Fibroblast of upper back skin (primary cell): ENCODE data around the gene NID2.

Experiments used
- DNase-seq: peaks from one replicate; pipeline ENCODE4 v3.0.0-alpha.2; 2013

Gene NID2, protein sequence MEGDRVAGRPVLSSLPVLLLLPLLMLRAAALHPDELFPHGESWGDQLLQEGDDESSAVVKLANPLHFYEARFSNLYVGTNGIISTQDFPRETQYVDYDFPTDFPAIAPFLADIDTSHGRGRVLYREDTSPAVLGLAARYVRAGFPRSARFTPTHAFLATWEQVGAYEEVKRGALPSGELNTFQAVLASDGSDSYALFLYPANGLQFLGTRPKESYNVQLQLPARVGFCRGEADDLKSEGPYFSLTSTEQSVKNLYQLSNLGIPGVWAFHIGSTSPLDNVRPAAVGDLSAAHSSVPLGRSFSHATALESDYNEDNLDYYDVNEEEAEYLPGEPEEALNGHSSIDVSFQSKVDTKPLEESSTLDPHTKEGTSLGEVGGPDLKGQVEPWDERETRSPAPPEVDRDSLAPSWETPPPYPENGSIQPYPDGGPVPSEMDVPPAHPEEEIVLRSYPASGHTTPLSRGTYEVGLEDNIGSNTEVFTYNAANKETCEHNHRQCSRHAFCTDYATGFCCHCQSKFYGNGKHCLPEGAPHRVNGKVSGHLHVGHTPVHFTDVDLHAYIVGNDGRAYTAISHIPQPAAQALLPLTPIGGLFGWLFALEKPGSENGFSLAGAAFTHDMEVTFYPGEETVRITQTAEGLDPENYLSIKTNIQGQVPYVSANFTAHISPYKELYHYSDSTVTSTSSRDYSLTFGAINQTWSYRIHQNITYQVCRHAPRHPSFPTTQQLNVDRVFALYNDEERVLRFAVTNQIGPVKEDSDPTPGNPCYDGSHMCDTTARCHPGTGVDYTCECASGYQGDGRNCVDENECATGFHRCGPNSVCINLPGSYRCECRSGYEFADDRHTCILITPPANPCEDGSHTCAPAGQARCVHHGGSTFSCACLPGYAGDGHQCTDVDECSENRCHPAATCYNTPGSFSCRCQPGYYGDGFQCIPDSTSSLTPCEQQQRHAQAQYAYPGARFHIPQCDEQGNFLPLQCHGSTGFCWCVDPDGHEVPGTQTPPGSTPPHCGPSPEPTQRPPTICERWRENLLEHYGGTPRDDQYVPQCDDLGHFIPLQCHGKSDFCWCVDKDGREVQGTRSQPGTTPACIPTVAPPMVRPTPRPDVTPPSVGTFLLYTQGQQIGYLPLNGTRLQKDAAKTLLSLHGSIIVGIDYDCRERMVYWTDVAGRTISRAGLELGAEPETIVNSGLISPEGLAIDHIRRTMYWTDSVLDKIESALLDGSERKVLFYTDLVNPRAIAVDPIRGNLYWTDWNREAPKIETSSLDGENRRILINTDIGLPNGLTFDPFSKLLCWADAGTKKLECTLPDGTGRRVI (N-terminal part only)

DNA sequence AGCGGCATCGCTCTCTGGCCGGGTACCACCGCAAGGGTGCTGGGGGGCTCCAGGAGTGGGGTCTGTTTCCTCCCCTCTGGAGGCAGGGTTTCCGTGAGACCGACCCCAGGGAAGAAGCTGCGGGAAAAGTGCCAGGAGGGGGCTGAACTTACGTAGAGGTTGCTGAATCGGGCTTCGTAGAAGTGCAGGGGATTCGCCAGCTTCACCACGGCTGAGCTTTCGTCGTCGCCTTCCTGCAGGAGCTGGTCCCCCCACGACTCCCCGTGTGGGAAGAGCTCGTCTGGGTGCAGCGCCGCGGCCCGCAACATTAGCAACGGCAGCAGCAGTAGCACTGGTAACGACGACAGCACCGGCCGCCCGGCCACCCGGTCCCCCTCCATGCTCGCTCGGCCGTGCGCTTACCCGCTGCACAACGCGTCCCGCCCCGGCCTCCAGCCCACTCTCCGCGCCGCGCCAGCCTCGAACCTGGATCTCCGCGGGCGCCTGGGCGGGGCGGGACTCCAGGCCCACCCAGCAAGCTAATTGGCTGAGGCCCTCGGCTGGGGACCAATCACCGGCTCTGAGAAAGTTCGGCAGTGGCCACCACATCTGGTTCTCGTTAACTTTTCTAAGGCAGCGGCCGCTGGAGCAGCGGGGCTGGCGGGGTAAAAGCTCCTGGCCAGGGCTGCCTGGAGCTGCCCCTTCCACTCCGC lies at the start of gene NID2:
NID2 (minus strand) TSS at position 445 of the 692 bp plus-strand sequence; CDS start at position 380, 65 bp downstream.
- peak; percentile 96 for DNase-seq

DNA sequence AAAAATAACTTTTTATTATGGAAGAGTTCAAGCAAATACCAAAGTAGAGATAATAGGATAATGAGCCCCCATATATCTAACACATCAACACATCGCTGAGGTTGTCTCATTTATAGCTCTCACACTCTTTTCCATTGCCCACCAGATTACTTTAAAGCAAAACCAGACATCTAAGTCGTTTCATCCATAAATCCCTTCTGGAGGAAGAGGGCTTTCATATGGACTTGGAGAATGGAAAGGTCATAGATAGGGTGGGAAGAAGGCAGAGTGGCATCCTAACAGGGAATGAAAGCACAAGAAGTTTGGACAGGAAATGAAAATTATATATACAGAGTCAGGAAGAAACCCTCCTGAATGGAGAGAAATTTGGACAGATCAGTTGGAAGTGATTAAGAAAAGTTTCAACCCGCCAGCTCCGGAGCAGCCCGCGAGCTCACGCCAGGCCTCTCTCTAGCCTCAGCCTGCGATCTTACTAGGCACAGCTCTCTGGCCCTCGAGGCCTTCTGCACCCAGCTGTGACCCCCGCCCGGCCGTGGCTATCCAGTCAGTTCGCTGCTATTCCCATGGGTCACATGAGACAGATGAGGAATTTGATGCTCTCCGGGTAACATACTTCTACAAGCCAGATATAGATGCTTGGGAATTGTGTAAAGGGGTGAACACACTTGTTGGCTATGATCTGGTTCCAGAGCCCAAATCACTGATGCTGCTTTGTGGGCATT lies 48.4 kb upstream of the NID2 start:
- DNase-seq: peak; percentile 51

DNA sequence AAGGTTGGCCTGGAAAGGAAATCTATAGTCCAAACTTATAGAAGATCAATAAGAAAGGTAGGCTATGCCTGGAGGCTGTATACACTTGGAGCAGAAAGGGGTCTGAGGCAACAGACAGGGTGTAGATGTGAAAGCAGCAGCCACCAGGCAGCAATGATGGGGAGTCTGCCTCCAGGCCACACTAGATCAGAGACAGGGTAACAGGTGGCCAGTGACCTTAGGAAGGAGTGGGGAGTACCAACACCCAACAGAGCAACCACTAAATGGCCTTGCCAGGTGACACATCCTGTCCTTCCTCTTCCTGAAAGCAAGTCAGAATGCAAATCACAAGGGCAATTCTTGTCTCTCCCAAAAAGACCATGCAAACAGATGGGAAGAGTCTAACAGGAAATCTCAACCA lies 46.4 kb upstream of the NID2 start:
- DNase-seq: no peak

GRCh38 chr14:52112336-52113018 lies 43.6 kb upstream of the NID2 start:
- DNase-seq: peak; percentile 61

DNA sequence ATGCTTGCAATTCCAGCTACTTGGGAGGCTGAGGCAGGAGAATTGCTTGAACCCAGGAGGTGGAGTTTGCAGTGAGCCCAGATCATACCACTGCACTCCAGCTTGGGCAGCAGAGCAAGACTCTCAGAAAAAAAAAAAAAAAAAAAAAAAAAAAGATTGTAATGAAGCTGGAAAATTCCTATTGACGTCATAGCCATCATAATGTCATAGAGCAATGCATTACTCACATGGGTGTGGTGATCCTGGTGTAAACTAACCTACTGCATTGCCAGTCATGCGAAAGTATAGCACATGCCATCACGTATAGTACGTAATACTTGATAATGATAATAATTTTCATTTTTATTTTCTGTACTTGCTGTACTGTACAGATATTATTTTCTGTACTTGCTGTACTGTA lies 42.7 kb upstream of the NID2 start:
- no peak for DNase-seq

DNA sequence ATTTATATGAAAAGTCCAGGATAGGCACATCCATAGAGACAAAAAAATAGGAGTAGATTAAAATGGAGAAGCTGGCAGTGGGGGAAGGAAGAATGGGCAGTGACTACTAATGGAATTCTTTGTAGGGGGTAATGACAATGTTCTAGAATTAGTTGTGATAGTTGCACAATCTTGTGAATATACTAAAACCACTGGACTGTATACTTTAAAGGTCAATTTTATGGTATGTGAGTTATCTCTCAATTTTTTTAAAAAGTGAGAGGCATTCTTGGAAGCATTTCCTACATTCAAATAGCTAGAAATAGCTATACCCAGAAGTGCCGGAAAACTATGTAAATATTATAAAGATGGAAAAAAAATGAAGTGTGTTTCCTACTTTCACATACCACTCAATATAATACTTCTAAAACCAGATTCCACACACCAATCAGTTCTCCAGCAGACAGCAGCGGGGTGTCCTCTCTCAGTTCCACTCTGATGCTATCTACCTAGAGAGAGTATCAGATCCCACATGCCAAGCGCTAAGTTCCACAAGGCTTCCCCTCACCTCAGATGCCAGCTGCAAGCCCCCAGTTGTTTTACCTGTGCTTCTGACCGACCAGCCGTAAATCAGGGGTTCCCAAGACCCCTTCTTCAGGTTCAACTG lies 41.7 kb upstream of the NID2 start:
- DNase-seq: peak; percentile 89

DNA sequence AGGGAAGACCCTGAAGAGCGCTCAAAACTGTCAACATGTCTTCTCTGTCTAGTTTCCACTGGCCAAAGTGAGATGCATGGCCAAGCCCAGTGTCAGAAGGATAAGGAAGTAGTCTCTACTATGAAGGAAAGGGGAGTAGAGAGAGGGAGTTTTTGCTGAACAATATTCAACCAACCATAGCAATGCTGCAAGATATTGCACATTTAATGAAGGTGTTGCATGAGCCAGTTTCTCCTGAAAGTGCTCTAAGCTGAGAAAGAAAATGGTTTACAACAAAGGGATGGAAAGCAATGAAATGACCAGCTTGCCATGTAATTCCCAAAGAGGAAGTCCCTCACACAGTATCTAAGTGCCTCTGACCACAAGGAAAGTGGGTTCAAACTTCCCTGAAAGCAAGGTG lies 40.0 kb upstream of the NID2 start:
- DNase-seq: no peak

- no peak for DNase-seq
These were observed 38.0 kb upstream of the NID2 start for GRCh38 chr14:52106840-52107239.

- DNase-seq: no peak
These were observed 34.6 kb upstream of the NID2 start for GRCh38 chr14:52103416-52103815.

- no peak for DNase-seq
These were observed 26.9 kb upstream of the NID2 start for GRCh38 chr14:52095794-52096193.

DNA sequence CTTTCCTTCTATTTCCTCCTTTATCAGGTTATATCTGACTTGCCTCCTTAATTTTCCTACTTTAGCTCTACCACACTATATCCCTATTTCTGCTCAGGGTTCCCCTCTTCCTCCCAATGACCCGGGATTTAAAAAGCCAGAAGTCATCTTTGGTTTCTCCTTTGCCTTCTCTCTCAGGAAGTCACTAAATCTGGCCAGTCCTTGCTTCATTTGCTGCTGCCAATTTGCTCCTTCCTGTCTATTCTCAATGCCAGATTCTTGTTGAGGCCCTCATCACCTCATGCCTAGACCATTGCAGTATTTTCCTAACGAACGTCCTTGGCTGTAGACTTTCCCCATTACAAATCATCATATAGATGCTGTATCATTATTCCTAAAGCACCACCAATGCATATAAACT lies 26.5 kb upstream of the NID2 start:
- DNase-seq: no peak

GRCh38 chr14:52094546-52095271 lies 25.9 kb upstream of the NID2 start:
- peak; percentile 88 for DNase-seq

DNA sequence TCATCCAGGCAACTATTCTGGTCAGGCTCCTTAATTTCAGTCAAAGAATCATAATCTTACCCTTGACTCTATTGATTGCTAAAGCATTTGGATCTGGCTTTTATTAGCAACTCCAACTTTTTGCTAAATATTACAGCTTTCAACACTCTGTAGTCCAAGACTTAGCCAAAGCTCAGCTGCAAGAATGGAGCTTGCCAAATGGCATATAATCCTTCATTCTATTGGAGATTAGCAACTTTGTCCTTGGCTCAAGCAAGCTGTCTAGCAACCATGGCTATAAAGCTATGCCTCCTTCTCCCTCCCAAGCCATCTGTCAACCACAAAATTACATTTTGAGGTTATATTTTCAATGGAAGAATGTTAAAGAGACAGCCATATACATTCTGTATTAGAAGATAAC lies 23.1 kb upstream of the NID2 start:
- DNase-seq: peak; percentile 79

- DNase-seq: no peak
These were observed 22.1 kb upstream of the NID2 start for GRCh38 chr14:52090936-52091335.

DNA sequence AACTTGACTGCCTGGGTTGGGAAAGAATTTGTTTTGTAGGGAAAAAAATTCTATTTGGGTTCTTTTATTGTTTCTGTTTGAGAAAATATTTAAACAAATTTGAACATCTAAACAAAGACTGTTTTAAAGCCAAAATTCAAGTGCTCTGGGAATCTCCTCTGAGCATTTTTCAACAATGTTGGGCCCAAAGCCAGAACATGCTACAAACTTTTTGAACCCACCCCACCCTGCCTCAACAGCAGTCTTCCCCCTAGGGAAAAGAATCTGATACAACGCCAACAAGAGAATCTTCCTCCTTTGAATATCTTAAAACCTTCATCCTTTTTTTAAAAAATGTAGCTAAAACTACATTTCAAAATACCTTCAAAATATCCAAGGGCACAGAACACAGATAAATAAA lies 20.4 kb upstream of the NID2 start:
- no peak for DNase-seq

DNA sequence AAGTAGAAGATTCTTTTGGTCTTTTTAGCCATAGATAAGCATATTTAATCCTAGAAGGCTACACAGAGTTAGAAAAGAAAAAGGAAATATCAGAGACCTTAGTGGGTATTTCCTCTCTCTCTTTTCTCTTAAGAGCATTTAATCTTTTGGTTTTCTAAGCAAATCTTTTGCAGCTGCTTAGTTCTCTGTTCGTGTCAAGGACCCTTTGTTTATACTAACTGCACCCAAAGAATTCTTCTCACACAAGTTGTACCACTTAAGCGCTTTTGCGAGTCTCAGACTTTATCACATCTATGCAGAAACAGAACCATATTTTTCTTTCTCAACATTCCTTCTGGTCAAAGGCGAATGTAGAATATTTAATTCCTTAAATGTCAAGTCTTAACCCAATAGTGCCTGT lies 17.9 kb upstream of the NID2 start:
- peak; percentile 62 for DNase-seq

DNA sequence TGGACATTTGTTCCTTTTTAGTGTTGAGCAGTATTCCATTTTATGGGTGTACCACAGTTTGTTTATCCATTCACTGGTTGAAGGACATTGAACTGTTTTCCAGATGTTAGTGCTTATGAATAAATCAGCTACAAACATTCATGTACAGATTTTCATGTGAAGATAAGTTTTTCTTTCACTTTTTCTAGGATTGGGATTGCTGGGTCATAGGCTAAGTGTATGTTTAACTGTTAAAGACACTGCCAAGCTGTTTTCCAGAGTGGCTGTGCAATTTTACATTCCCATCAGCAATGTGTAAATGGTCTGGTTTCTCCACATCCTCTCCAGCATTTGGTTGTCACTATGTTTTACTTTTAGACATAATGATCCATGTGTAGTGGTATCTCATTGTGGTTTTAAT lies 14.0 kb upstream of the NID2 start:
- DNase-seq: no peak

DNA sequence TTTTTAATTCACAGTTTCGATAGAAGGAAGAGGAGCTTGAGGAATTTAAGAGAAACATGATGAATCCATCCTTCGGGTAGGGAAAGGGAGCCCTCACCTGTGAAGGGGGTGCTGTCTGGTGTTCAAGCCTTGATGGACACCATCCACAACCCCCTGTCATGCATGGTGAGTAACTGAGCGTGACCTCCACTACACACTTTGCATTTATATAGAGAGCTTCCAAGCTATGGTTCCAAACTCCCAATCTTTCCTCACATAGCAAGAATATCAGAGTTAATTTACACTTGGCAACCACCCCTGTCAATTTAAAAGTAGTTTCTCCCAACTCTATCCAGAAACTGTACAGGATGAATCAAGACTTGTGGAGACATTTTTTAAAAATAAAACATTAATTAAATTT lies 13.1 kb upstream of the NID2 start:
- DNase-seq: no peak

DNA sequence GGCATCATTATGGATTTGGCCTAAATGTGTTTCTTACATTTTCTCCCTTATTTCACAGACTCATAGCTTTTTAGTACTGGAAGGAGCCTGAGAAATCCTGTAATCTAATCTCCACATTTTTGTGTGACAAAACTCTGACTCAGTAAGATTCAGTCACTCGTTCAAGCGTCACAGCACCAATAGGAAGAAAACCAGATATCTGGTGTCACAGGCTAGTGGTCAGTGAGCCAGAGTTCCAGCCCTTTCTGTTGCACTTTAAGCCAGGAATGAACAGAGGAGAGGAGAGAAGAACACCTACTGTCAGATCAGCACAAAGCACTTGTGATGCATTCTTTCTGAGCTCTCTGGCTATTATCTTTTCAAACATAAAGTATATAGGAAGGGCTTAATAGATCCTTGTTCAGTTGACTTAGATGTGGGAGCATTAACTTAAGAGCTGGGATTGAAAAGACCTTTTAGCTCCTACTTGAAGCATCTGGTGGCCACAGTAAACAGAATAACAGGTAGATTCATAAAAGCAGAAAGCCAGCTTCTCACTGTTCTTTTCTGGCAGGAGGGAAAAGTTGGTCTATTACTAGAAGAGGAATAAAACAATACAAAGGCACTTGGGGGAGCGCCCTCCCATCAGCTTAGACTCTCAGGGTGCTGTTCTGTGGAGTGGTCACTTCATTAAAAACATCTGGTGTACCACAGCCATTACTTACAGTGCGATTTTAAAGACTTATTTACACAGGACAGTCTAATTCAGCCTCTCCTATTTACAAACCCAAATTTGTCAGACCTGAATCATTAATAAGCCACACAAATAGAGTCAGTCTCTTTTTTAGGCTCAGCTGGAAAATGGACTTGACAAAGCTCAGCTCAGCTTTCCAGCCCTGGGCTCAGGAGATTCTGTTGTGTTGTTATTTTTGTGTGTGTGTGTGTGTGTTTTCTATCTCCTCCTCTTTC lies 12.2 kb upstream of the NID2 start:
- DNase-seq: peak; percentile 79
